GM21390 (cell line): ENCODE measurements around the gene LAIR2.
"Not testable (repeated sequence)": the region's sequence is repeated elsewhere in the genome, so short reads cannot be mapped to it uniquely, and the experiment has no call there.

Source experiments
- ATAC-seq: cut with Tn5 transposase; IDR thresholded peaks from one replicate; pipeline ENCODE4 v1.9.1; 2021; ENCODE audit not compliant: unreplicated experiment

LAIR2 gene

GRCh38 chr19:54492568-54492967 is 10.1 kb upstream of the LAIR2 start:
- no peak for ATAC-seq

- not testable (repeated sequence) for ATAC-seq
Measured at GRCh38 chr19:54493056-54493455, 9.6 kb upstream of the LAIR2 start.

- no peak for ATAC-seq
Measured at GRCh38 chr19:54493967-54494585, 8.6 kb upstream of the LAIR2 start.

GRCh38 chr19:54495284-54495683 is 7.3 kb upstream of the LAIR2 start:
- ATAC-seq: not testable (repeated sequence)

- ATAC-seq: not testable (repeated sequence)
Measured at GRCh38 chr19:54497747-54498450, 4.7 kb upstream of the LAIR2 start.

- ATAC-seq: not testable (repeated sequence)
Measured at GRCh38 chr19:54498451-54498772, 4.2 kb upstream of the LAIR2 start.

DNA sequence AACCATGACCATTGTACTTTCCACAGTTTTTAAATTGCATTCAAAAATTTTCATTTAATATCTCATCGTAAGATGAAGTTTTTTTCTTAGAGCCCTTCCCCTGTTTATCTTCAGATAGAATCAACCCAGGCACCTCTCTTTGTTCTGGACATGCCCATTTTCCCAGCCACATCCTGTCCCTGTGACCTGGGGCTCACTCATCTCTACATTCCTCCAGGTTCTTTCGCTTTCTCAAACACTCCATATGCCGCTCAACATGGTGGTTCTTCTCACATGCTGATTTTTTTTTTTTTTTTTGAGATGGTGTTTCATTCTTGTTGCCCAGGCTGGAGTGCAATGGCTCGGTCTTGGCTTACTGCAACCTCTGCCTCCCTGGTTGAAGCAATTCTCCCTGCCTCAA is 2.9 kb downstream of the LAIR2 start:
- not testable (repeated sequence) for ATAC-seq

DNA sequence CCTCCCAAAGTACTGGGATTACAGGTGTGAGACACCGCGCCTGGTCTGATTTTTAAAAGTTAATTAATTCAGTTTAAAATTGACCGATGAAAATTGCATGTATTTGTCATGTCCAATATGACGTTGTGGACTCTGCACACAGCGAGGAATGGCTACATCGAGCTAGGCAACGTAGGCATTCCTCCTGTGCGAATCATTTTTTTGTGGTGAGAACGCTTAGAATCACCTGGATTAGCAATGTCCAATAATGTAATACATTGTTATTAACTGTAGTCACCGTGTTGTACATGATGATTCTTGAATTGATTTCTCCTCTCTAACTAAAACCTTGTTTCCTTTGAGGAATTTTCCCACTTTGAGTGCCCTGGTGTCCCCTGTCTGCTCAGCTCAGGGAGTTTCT is 3.4 kb downstream of the LAIR2 start:
- no peak for ATAC-seq

- not testable (repeated sequence) for ATAC-seq
Measured at GRCh38 chr19:54507038-54507717, 4.5 kb downstream of the LAIR2 start.

GRCh38 chr19:54507824-54508223 is 5.2 kb downstream of the LAIR2 start:
- ATAC-seq: no peak

GRCh38 chr19:54508487-54508886 is 5.9 kb downstream of the LAIR2 start:
- not testable (repeated sequence) for ATAC-seq

- not testable (repeated sequence) for ATAC-seq
Measured at GRCh38 chr19:54509200-54509940, 6.7 kb downstream of the LAIR2 start.

GRCh38 chr19:54515156-54515555 is 12.5 kb downstream of the LAIR2 start:
- ATAC-seq: no peak

DNA sequence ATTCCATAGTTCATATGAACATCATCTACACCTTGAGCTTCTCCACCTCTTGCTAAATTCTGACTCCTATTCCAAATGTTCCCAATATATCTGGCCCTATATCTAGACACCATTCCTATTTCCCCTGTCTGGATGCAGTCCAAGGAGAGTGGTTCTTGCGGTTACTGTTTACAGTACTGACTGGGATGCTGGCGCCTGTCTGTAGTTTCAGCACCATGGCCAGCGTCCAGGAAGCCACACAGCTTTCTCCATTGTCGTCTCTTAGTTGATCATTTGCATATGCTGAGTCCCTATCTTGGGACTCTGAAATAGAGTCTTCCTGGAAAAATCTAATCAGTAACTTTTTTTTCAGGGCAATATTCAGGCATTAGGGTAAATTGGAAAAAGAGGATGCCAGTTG is 14.9 kb downstream of the LAIR2 start:
- no peak for ATAC-seq

GRCh38 chr19:54518844-54519243 is 16.2 kb downstream of the LAIR2 start:
- ATAC-seq: no peak

DNA sequence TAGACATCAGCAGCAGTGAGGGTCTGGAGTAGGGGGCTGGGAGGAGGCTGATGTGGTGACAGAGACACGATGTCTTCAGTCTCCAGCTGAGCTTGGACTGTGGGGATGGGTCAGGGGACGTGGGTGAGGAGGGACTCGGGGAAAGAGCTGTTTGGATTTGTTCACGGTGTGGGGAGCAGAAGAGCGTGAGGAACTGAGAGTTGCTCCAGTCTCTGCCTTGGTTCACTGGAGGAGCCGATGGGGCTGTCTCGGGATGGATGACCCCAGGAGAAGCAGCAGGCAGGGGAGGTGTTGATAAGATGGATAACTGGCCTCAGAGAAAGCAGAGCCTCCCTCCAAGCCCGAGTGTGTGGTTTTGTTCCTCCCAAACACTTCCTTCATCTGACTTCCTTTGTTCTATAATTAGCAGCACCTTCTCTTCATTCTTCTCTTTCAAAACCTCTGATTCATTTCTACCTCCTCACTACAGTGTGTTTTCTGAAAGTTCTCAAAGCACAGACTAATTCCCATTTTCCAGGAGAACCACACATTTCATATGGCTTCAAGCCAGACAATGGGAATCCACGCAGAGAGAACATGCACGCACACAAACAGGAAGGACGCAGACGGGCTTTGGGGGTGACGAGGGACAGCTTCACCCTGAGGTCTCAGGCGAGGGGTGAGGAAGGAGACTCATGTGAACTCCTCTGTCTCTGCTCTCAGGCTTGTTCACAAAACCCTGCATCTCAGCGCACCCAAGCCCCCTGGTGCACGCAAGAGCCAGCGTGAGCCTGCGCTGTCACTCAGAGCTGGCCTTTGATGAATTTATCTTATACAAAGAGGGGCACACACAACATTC is 18.6 kb downstream of the LAIR2 start:
- ATAC-seq: no peak

GRCh38 chr19:54521860-54522513 is 19.4 kb downstream of the LAIR2 start:
- no peak for ATAC-seq

GRCh38 chr19:54523403-54523802 is 20.8 kb downstream of the LAIR2 start:
- no peak for ATAC-seq

GRCh38 chr19:54525636-54526035 is 23.0 kb downstream of the LAIR2 start:
- ATAC-seq: no peak

DNA sequence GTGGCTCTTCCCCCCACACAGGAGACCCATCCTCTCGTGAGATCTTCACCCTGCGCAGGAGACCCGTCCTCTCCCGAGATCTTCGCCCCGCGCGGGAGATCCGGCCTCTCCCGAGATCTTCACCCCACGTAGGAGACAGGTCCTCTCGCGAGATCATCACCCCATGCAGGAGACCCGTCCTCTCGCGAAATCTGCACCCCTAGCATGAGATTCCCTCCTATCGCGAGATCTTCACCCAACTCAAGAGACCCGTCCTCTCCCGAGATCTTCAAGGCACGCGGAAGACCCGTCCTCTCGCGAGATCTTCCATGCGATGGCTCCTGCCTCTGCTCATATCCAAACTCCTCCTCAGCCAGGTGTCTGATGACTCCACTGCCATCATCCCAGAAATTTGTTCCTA is 24.3 kb downstream of the LAIR2 start:
- no peak for ATAC-seq
